ELR (cell line): ENCODE measurements around the gene PLEKHM1.

Experiments
- DNase-seq: peaks from one replicate; pipeline ENCODE4 v3.0.0-alpha.2; 2015; ENCODE audit warnings: low read depth

The PLEKHM1 gene

DNA sequence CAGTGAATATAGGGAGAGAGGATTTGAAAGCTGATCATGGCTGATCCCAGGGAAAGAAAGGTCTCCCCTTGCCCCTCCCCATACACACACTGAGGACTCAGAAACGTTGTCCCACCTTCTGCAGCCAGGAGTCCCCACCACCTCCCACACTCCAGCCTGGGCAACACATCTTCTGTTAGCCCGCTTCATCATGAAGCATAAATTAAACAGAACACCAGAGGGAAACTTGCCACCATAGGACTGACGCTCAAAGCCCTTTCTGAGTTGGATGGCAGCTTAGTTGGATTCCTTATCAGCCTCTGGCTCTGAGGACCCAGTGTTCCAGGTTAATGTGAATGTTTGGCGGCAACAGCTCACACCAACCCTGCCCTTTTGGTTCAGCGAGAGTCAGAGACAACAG lies 91.7 kb downstream of the PLEKHM1 start:
- no peak for DNase-seq

DNA sequence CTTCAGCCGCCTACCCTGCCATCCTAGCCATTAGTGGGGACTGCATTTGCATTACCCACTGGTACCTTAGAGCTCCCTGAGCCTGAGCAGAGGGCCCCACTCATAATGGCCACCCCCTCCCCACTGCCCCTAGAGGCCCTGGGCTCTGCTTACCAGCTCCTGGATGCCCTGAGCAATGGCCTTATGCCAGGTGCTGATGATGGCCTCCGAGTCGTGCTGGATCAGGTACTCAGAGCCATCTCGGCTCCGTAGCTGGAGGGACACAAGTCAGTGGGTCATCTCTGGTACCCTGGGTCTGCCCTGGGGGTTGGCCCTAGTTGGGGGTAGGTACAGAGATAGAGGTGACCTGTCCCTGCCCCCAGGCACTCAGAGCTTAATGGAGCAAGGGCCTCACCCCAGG lies 92.7 kb downstream of the PLEKHM1 start:
- no peak for DNase-seq

DNA sequence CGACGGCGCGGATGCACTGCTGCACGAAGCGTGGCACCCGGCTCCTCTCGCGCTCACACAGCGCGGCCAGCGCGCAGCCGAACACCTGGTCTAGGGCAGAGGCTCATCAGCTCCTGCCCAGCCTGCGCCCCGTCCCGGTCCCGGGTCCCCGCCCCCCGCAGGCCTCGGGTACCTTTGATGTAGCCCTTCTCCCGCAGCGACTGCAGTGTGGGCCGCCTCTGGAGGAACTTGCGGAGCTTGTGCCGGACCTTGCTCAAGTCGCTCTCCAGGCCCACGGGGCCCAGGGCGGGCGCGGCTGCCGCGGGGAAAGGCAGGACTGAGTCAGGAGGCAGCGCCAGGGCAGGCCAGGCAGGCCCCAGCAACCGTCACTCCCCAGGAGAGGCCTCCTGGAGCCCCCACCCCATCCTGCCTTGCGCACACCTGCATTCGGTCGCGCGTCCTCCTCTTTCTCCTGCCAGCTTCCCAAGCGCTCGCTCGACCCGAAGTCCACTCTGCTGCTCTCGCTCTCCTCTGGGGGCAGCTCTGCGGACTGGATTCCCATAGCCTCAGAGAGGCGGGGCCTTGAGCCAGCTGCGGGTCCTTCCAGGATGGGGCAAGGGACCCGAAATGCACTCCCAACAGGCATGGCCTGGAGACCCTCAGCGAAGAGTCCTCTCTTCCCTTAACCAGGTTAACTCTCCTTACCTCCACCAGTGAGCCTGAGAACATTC lies 93.9 kb downstream of the PLEKHM1 start:
- no peak for DNase-seq

DNA sequence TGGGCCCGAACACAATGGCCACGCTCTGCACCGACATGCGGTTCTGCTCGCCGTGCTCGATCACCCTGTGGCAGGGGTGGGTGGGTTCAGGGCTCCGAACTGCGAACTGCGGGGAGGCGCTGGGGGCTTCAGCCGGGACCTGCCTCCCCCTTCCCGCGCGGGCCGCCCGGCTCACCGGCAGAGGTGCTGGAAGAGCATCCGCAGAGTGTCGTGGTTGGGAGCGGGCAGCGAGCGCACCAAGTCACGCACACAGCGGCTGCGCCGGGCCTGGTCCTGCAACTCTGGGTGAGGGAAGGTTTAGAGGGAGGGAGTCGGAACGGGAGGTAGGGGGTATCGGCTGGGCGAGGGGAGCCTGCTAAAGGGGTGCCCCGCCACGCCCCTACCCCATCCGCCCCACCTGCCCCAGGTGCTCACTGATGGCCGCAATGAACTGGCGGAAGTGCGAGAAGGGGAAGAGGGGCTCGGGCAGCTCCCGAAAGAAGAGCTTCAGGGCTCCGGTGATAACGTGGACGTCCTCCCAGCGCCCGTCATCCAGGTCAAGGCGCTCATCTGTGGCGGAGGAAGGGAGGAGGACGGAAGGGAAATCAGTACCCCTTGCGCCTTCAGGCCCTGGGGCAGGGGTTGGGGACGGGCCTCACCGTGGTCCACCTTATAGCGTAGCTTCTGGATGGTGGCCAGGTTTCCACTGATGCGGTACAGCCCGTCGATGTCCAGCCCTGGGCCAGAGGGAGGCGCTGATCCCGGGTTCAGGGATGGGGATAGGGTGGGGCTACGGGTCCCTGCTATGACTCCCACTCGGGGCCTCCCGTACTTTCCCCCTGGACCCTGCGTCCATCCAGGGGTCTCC lies 94.7 kb downstream of the PLEKHM1 start:
- DNase-seq = no peak

DNA sequence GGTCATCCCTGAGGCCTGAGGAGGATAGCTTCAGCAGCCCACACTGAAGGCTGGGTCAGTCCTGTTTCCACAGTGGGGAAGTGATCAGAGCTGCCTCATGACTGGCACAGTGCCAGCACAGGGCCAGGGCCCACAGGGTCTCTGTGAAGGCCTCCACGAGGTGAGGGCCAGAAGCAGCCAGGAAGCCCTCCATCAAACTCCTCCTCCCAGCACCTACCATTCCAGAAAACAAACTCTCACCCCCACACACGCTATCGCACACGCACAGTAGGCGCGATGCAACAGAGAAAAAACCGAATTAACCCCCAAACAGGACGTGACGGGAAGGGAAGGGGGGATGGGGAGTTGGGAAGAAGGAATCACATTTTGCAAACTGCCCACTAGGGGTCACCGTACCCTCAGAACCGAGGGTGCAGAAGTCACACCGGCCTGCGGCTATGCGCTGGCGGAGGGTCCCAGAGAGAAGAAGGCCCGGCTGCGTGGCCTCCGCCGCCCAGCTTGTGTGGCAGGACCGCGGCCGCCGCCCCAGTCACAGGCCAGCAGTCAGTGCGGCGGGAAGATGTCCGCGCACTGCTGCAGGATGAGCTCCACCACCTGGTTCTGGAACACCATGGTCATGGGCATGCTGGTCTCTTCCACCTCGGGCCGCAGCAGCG lies 95.5 kb downstream of the PLEKHM1 start:
- peak; percentile 93 for DNase-seq

DNA sequence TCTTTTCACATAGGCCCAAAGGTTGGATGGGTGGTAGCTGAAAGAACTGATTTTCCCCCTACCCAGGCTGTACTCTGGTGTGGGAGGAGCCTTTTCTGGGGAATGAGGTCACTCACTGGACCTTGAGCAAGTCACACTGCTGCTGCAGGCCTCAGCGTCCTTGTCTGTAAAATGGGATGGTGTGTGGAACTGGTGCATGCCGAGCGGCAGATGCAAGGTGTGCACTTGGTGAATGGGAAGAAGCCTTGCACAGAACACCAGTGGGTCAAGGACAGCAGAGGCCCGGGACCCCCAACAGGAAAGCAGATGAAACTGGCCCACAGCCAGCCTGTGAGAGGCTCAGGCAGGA lies 96.0 kb downstream of the PLEKHM1 start:
- DNase-seq = no peak

DNA sequence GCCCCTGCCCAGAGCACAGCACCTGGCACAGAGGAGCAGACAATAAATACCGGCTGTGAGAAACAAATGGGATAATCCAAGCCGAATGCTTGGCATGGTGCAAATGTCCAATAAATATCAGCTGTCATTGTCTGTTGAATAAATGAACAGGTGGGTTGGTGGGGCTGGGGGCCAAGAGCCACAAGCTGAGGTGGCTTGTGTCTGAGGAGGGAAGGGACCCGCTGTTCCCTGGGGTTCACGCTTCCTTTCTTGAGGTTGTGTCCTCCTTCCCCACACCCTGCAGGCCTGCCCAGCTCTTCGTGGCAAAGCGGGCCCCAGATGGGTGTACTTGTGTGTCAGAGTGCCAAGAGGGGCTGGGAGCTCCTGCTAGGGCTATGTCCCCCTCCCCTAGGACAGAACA lies 96.4 kb downstream of the PLEKHM1 start:
- DNase-seq = no peak

DNA sequence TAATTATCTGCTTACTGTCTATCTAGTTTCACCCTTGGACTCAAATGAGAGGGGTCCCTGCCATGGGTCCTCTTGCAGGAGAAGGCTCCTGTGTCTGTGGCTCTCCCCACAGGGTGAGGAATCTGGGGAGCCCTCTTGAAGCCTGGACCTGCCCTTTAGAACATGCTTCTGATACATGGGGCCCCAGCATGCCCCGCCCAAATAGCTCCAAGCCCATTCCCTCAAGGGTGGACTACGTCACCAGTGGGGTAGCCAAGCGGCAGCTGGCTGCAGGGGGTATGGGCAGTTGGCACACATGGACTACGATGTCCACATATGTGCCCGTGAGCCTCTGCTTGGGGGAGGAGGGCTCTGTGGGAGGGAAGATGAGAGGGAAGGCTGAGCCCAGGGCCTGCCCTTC lies 97.1 kb downstream of the PLEKHM1 start:
- no peak for DNase-seq

DNA sequence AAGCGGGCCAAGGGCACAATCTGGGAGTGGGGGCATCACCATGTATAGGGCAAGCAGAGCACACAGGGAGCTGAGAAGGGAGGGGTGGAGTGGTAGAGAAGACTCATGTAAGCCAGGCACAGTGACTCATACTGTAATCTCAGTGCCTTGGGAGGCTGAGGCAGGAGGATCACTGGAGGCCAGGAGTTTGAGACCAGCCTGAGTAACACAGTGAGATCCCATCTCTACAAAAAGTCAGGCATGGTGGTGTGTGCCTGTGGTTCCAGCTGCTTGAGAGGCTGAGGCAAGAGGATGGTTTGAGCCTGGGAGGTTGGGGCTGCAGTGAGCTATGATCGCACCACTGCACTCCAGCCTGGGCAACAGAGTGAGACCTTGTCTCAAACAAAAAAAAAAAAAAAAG lies 98.6 kb downstream of the PLEKHM1 start:
- DNase-seq = no peak

DNA sequence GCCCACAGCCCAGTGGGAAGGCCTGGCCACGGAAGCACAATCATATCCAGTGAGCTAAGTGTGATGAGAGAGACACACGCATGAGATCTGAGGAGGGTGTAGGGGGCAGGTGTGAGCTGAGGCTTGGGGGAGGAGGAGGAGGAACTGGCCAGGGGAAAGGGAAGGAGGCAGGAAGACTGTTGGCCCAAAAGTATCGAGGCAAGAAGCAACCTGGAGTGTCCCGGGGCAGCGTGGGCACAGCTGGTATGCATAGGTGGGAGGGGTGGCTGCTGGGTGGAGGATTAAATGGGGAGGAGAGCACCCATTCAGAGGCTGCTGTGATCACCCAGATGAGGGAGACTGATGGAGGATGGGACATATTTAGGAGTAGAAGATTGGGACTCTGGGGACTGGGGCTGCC lies 99.2 kb downstream of the PLEKHM1 start:
- no peak for DNase-seq

DNA sequence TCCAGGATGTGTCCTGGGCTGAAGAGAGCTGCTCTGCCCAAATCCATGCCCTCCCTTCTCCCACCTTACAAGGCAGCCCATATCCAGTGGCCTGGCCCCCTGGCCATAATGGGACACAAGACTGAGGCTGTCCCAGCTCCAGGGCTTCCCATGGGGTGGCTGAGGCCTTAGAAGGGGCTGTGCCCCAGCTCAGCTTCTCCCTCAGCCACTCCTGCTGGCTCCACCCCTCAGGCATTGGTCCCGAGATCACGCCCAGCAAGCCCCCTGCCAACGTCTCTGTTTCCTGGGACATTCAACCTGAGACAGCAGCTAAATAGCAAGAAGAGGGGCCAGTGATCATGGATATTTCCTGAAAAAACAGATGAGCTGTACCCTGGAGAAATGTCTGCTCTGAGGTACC lies 101.2 kb downstream of the PLEKHM1 start:
- no peak for DNase-seq

DNA sequence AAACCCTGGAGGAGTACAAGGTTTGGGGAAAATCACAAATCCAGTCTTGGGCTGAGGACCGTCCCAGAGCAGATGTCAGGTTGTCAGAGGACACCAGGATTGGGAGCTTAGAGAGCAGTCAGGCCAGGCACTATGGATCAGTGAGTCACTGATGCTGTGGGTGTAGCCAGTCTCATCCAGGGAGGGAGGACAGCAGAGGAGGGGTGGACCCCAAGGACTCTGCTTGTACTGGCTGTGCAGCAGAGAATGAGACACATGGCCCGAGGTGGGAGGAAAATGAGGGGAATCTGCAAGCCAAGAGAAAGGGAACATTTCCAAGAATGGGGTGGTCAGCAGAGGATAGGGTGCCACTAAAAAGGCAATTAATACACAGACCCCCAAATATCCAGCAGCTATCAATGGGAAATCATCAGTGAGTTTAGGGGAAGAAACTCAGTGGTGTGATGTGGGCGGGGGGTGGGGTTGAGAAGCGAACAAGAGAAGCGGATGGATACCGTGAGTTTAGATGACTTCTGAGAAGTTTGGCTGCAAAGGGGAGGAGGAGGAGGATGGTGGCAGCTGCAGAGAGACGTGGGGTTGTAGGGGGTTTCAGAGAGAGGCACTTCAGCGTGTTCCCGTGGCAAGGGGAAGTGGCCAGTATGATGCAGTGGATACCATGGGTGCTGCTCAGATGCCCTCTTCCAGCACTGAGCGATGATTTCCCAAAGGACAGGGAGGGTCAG lies 101.8 kb downstream of the PLEKHM1 start:
- peak; percentile 78 for DNase-seq

DNA sequence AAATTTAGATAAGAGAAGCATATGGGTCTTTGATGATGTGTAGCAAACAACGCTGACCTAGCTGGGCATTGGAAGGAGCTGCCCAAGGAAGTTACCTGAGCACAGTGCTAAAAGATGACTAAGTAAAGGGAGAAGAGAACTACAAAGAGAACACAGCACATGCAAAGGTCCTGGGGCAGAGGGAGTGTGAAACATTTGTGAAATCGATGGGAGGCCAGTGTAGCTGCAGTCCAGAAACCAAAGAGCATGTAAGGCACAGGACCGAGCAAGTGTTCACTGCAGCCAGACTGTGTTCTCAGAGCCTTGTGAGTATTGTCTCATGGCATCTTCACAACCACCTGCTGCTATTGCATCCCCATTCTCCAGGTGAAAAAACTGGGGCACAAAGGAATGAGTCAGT lies 102.8 kb downstream of the PLEKHM1 start:
- DNase-seq = no peak

DNA sequence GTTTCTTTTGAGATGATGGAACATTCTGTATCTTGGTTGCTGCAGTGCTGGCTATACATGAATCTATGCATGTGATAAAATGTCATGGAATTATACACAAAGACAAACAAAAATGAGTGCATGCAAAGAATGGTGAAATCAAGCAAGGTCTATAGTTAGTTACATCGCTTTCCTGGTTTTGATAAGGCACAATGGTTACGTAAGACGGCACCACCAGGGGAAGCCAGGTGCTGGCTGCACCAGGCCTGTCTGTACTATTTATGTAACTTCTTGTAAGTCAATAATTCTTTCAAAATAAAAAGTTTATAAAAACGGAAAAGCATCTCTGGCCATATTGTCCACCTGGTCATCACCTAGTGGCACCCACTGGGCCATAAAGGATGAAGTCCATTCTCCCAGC lies 104.3 kb downstream of the PLEKHM1 start:
- no peak for DNase-seq
